ENCODE data around the gene BCL2L12.

GRCh38 chr19:49683814-49684250, 18.1 kb downstream of the BCL2L12 start:
- TF ChIP-seq CTCF (IDR thresholded peaks at IDR 0.05) (no peak), POLR2A (IDR thresholded peaks at IDR 0.05) (no peak)

All from esophagus squamous epithelium (tissue), 4 donors.